BJ (cell line): ENCODE results near the gene ZCCHC4. TPM values are rescaled to one million over a fixed set of nuclear protein-coding genes. Genes with fewer than 3 reads are reported as not detected.

Experiments used
- CTCF ChIA-PET: fragments of 350-600 bp; formaldehyde crosslinking; extraction: SDS; loops from one replicate; lab custom pipeline; 2021; ENCODE audit warnings: antibody characterized with exemption, inconsistent platforms; lab: Yijun Ruan, JAX
- POLR2A ChIA-PET: fragments of 300-600 bp; sonication (Branson Sonifier 250); formaldehyde crosslinking; extraction: SDS; loops from one replicate; lab custom pipeline; 2021; ENCODE audit warnings: antibody characterized with exemption; lab: Charles Lee
- DNase-seq: peaks from one replicate; pipeline ENCODE4 v3.0.0-alpha.2; 2011; ENCODE audit warnings: low read depth
- H3K27me3 ChIP-seq: 2 replicates; pipeline ENCODE4 v1.6.0; 2011; ENCODE audit warnings: low read length; ENCODE audit not compliant: control insufficient read depth, insufficient read depth
- H3K36me3 ChIP-seq: 2 replicates; pipeline ENCODE4 v1.5.1; 2011; ENCODE audit warnings: low read length; ENCODE audit not compliant: control insufficient read depth, insufficient read depth
- H3K4me3 ChIP-seq: 2 replicates; pipeline ENCODE4 v1.5.1; 2011; ENCODE audit warnings: low read depth, mild to moderate bottlenecking, control low read depth, low read length
- polyA plus RNA-seq: library from polyadenylated mRNA; depleted of rRNA; stranded (reverse); fragments of >200 nt; gene quantifications from 2 replicates; pipeline ENCODE4 v1.2.3, GENCODE V29; 2011
- TF ChIP-seq, protein P1 (sequence below): IDR thresholded peaks from 2 replicates; pipeline ENCODE4 v1.5.1; 2011; ENCODE audit warnings: low read depth, mild to moderate bottlenecking, control low read depth, inconsistent platforms, low read length, moderate library complexity; ENCODE audit not compliant: insufficient read depth

Gene ZCCHC4
- polyA plus RNA-seq, 1 experiment, result 5.8 TPM

DNA sequence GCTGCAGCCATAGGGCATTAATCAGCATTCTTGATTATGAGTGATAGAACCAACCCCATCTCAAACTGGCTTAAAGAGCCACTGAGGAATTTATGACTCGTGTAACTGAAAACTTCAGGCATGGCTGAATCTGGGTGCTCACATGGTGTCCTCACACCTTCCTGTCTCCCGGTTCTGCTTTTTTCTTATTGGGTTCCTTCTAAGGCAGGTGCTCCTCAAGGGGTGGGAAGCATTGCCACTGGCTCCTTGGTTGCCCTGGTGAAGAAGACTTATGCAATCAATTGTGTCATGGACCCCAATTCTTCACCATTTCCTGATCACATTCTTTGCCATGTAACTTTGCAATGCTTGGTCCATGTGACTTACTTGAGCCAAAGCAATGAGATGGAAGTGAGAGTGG is 4.3 kb upstream of the ZCCHC4 start:
- no peak for DNase-seq
- CTCF ChIA-PET, result interaction anchor here (1.1 kb wide), 1 partner anchor 57 kb away, joined by 3 read pairs; no protein-coding TSS in a partner anchor
- no peak overlapping the region for H3K4me3 ChIP-seq
- no peaks in the 10 kb centered on the region for H3K27me3 ChIP-seq
- POLR2A ChIA-PET, result no interaction called here
- no peaks in the 10 kb centered on the region for H3K36me3 ChIP-seq
- TF ChIP-seq, protein P1, sequence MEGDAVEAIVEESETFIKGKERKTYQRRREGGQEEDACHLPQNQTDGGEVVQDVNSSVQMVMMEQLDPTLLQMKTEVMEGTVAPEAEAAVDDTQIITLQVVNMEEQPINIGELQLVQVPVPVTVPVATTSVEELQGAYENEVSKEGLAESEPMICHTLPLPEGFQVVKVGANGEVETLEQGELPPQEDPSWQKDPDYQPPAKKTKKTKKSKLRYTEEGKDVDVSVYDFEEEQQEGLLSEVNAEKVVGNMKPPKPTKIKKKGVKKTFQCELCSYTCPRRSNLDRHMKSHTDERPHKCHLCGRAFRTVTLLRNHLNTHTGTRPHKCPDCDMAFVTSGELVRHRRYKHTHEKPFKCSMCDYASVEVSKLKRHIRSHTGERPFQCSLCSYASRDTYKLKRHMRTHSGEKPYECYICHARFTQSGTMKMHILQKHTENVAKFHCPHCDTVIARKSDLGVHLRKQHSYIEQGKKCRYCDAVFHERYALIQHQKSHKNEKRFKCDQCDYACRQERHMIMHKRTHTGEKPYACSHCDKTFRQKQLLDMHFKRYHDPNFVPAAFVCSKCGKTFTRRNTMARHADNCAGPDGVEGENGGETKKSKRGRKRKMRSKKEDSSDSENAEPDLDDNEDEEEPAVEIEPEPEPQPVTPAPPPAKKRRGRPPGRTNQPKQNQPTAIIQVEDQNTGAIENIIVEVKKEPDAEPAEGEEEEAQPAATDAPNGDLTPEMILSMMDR, result no peak

DNA sequence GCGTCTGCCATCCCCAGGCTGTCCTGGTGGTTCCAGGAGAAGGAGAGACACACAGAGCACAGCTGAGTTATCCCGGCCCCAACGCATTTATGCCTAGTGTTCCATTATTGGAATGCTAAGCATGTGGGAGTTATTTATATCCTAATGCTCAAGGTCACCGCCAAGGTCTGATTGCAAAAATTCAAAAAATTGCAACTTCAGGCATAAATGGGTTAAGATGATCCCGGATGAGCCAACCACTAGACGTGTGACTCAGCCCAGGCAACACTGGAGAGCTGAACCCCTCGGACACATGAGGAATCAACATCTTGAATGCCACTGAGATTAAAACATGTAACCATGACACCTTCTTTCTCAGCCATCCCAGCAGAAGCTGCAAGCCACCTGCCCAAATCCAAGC is 3.8 kb upstream of the ZCCHC4 start:
- POLR2A ChIA-PET, result no interaction called here
- H3K36me3 ChIP-seq, result no peaks in the 10 kb centered on the region
- no peaks in the 10 kb centered on the region for H3K27me3 ChIP-seq
- H3K4me3 ChIP-seq, result no peak overlapping the region
- DNase-seq, result no peak
- TF ChIP-seq, protein P1, result no peak
- CTCF ChIA-PET, result no interaction called here

DNA sequence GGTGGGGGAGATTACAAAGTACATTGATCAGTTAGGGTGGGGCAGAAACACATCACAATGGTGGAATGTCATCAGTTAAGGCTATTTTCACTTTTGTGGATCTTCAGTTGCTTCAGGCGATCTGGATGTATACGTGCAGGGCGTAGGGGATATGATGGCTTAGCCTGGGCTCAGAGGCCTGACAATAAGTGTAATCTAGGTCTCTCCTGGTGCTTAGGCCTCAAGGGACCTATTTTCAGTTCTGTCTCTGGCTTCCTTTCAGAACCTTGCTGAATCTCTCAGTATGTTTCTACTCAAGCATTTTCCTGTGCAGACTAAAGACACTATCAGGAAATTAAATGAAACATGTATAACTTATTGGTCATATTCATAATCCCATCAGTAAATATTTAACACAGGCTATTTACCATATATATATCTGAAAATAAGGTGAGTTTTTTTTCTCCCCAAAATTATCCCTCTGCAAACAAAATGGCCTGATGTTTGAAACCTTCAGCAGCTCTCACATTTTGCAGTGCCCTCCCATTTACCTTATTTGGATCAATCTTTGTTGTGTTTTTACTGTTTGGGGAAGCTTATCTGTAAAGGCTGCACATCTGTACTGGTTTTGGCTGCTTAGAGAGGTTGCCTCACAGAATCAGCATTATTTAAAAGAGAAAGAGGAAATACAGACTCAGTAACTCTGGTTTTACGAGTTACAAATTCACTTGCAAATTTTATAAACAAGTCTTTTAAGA is 2.3 kb upstream of the ZCCHC4 start:
- POLR2A ChIA-PET, result no interaction called here
- TF ChIP-seq, protein P1, result no peak
- Histone ChIP-seq H3K4me3 (no peak overlapping the region), H3K36me3 (no peaks in the 10 kb centered on the region), H3K27me3 (no peaks in the 10 kb centered on the region)
- no peak for DNase-seq
- CTCF ChIA-PET, result interaction anchor here (0.6 to 1.3 kb wide), 3 partner anchors 10 to 14 kb away, joined by 3 to 6 read pairs (median 3); no protein-coding TSS in a partner anchor

DNA sequence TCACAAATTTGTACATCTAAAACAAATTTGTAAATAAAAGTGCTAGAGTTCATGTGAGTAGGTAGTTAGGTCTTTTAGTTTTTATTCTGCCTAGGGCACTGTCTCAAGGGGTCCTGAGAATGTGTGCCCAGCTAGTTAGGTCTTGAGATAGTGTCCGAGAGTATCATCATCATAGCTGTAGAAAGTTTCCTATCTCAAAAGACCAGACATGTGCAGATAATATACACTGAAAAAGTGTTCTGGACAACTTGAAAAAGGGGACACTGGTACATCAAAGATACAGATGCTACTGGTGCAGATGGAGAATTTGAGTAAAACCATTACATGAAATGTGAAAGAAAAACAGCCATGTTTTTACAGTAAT is 1.8 kb upstream of the ZCCHC4 start:
- CTCF ChIA-PET, result interaction anchor here (1.2 to 1.3 kb wide), 2 partner anchors 10 to 15 kb away, joined by 3 to 6 read pairs; no protein-coding TSS in a partner anchor
- DNase-seq, result no peak
- TF ChIP-seq, protein P1, result no peak
- H3K4me3 ChIP-seq, result no peak overlapping the region
- H3K36me3 ChIP-seq, result no peaks in the 10 kb centered on the region
- POLR2A ChIA-PET, result no interaction called here
- H3K27me3 ChIP-seq, result no peaks in the 10 kb centered on the region

DNA sequence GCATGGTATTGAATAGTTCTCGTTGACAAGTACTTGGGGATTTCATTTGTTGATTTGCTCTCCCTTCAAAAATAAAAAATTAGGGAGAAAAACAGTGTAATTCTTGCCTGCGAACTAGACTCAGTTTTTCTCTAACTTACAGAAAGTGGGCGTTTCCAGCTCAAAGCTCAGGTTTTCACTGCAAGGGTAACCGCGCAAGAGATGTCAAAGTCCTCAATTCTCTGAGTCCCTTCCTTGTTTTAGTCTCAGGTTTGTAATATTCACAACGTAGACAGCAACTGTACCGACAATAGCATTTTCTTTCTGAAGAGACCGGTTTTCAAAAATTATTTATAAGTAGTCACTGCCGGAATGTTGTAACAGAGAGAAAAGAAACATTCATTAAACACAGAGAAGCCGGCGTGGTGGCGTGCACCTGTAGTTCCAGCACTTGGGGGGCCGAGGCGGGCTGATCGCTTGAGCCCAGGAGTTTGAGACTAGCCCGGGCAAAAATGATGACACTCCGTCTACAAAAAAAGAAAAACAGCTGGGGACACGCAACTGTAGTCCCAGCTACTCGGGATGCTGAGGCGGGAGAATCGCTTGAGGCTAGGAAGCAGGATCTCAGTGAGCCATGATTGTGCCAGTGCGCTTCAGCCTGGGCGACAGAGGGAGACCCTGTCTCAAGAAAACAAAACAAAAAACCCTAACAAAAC is 774 bp downstream of the ZCCHC4 start:
- TF ChIP-seq, protein P1, result no peak
- no peaks in the 10 kb centered on the region for H3K27me3 ChIP-seq
- no peak for DNase-seq
- peak overlapping the region; percentile 53 for H3K4me3 ChIP-seq
- POLR2A ChIA-PET, result no interaction called here
- H3K36me3 ChIP-seq, result no peaks in the 10 kb centered on the region
- CTCF ChIA-PET, result interaction anchor here (0.6 to 1.9 kb wide), 26 partner anchors 7 to 593 kb away, joined by 3 to 13 read pairs (median 4); no protein-coding TSS in a partner anchor
